DOHH2 (cell line): ENCODE measurements around the gene RASL12.

ENCODE experiments used
- H3F3A ChIP-seq: fragments of 200-600 bp; sonication (generic), shearing (Covaris generic); 2 replicates; pipeline ENCODE4 v1.6.0; 2016; ENCODE audit warnings: antibody characterized with exemption, mild to moderate bottlenecking; ENCODE audit not compliant: control insufficient read depth, insufficient read depth
- H3K27ac ChIP-seq: fragments of 200-600 bp; sonication (generic); 2 replicates; pipeline ENCODE4 v1.5.1; 2014; ENCODE audit warnings: low read depth, mild to moderate bottlenecking, low read length, moderate library complexity
- H3K27me3 ChIP-seq: fragments of 200-600 bp; sonication (generic); 2 replicates; pipeline ENCODE4 v1.6.1; 2014; ENCODE audit warnings: mild to moderate bottlenecking, low read length, mixed read lengths; ENCODE audit not compliant: control insufficient read depth
- H3K36me3 ChIP-seq: fragments of 200-600 bp; sonication (generic); 2 replicates; pipeline ENCODE4 v1.6.1; 2014; ENCODE audit warnings: mild to moderate bottlenecking, low read length, moderate library complexity, mixed read lengths; ENCODE audit not compliant: control insufficient read depth
- H3K4me1 ChIP-seq: fragments of 200-600 bp; sonication (generic); 2 replicates; pipeline ENCODE4 v1.6.1; 2014; ENCODE audit warnings: mild to moderate bottlenecking, low read length, mixed read lengths; ENCODE audit not compliant: control insufficient read depth
- H3K4me2 ChIP-seq: fragments of 200-600 bp; sonication (generic); 2 replicates; pipeline ENCODE4 v1.6.0; 2014; ENCODE audit warnings: mild to moderate bottlenecking, low read length, moderate library complexity
- H3K4me3 ChIP-seq: fragments of 200-600 bp; sonication (generic); 2 replicates; pipeline ENCODE4 v1.5.1; 2014; ENCODE audit warnings: mild to moderate bottlenecking, low read length, mixed read lengths
- H3K79me2 ChIP-seq: fragments of 200-600 bp; sonication (generic); 2 replicates; pipeline ENCODE4 v1.6.1; 2014; ENCODE audit warnings: mild to moderate bottlenecking, low read length, mixed read lengths; ENCODE audit not compliant: control insufficient read depth
- H3K9me2 ChIP-seq: fragments of 200-600 bp; sonication (generic); replicated peaks from 2 replicates; pipeline ENCODE4 v1.6.1; 2014; ENCODE audit warnings: mild to moderate bottlenecking, low read length, mixed read lengths; ENCODE audit not compliant: control insufficient read depth
- H3K9me3 ChIP-seq: fragments of 200-600 bp; sonication (generic); 2 replicates; pipeline ENCODE4 v1.6.1; 2014; ENCODE audit warnings: antibody characterized with exemption, low read length, mixed read lengths; ENCODE audit not compliant: control insufficient read depth, insufficient read depth
- H4K20me1 ChIP-seq: fragments of 200-600 bp; sonication (generic); 2 replicates; pipeline ENCODE4 v1.6.0; 2014; ENCODE audit warnings: low read depth, mild to moderate bottlenecking, antibody characterized with exemption, low read length, moderate library complexity; ENCODE audit not compliant: control insufficient read depth, insufficient read depth
- EZH2phosphoT487 ChIP-seq: fragments of 200-600 bp; sonication (generic); IDR thresholded peaks from 2 replicates; pipeline ENCODE4 v1.6.1; 2017; ENCODE audit warnings: borderline replicate concordance, mild to moderate bottlenecking, antibody characterized with exemption, low read length, moderate library complexity, mixed read lengths
- TF ChIP-seq, protein P1 (sequence below): fragments of 200-600 bp; sonication (generic); IDR thresholded peaks from one replicate; pipeline ENCODE4 v1.5.1; 2014; ENCODE audit warnings: antibody characterized with exemption, mild to moderate bottlenecking, low read depth, low read length; ENCODE audit not compliant: poor library complexity, severe bottlenecking

RASL12 gene

DNA sequence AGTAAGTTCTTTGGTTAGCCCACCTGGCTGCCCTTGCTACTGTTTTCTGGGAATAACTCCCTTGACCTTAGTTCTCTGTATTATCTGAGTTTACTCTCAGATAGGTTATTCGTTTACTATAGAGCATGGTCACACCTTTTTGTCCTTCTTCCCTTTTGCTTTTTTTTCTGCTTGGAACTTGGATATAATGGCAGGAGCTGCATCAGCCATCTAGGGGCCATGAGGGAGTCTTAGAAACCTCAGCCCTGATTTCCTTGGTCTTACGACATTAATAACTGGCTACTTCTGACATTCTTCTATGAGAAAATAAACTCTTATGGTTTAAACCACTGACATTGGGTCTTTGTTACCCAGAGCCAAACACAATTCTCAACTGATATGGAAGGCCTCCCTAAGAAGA is 26.0 kb downstream of the RASL12 start:
- no peak overlapping the region for H3K4me3 ChIP-seq

GRCh38 chr15:65040461-65040860 is 27.3 kb downstream of the RASL12 start:
- Histone ChIP-seq H3K4me1 (no peaks in the 10 kb centered on the region), H3F3A (no peaks in the 10 kb centered on the region), H3K4me2 (no peak overlapping the region), H3K27ac (no peak overlapping the region), H3K9me2 (no peaks in the 10 kb centered on the region), H3K9me3 (no peaks in the 10 kb centered on the region), H3K4me3 (no peak overlapping the region), H3K36me3 (no peaks in the 10 kb centered on the region), H4K20me1 (no peaks in the 10 kb centered on the region), H3K27me3 (peaks cover 9% of the 10 kb centered on the region), H3K79me2 (no peaks in the 10 kb centered on the region)
- TF ChIP-seq, protein P1, sequence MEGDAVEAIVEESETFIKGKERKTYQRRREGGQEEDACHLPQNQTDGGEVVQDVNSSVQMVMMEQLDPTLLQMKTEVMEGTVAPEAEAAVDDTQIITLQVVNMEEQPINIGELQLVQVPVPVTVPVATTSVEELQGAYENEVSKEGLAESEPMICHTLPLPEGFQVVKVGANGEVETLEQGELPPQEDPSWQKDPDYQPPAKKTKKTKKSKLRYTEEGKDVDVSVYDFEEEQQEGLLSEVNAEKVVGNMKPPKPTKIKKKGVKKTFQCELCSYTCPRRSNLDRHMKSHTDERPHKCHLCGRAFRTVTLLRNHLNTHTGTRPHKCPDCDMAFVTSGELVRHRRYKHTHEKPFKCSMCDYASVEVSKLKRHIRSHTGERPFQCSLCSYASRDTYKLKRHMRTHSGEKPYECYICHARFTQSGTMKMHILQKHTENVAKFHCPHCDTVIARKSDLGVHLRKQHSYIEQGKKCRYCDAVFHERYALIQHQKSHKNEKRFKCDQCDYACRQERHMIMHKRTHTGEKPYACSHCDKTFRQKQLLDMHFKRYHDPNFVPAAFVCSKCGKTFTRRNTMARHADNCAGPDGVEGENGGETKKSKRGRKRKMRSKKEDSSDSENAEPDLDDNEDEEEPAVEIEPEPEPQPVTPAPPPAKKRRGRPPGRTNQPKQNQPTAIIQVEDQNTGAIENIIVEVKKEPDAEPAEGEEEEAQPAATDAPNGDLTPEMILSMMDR = no peak

More for the DNA sequence above, 26.0 kb downstream of the RASL12 start:
- Histone ChIP-seq H3K9me2 (no peaks in the 10 kb centered on the region), H3K9me3 (no peaks in the 10 kb centered on the region), H3F3A (no peaks in the 10 kb centered on the region), H3K79me2 (no peaks in the 10 kb centered on the region), H3K36me3 (no peaks in the 10 kb centered on the region), H3K27me3 (peaks cover 9% of the 10 kb centered on the region), H3K4me2 (no peak overlapping the region), H4K20me1 (no peaks in the 10 kb centered on the region), H3K4me1 (no peaks in the 10 kb centered on the region), H3K27ac (no peak overlapping the region)
- no peak for TF ChIP-seq EZH2phosphoT487
- TF ChIP-seq, protein P1 = no peak

GRCh38 chr15:65038836-65039235 is 29.0 kb downstream of the RASL12 start:
- Histone ChIP-seq H3K4me3 (no peak overlapping the region), H3F3A (no peaks in the 10 kb centered on the region), H3K79me2 (no peaks in the 10 kb centered on the region), H3K27me3 (peaks cover 9% of the 10 kb centered on the region), H3K4me1 (peaks cover 3% of the 10 kb centered on the region; the same call in 1 of the 2 replicates), H4K20me1 (no peaks in the 10 kb centered on the region), H3K4me2 (no peak overlapping the region), H3K27ac (no peak overlapping the region), H3K9me3 (no peaks in the 10 kb centered on the region), H3K9me2 (no peaks in the 10 kb centered on the region), H3K36me3 (no peaks in the 10 kb centered on the region)
- TF ChIP-seq, protein P1 = no peak
- no peak for TF ChIP-seq EZH2phosphoT487

DNA sequence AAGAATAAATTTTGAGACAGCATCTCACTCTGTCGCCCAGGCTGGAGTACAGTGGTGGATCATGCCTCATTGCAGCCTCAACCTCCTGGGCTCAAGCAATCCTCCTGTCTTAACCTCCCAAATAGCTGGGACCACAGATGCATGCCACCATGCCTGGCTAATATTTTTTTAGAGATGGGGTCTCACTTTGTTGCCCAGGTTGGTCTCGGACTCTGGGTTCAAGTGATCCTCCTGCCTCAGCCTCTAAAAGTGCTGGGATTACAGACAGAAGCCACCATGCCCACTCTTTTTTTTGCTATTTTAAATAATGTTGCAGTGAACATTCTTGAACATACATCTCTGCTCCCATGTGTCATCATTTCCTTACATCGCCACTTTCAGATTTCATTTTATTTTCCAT is 29.4 kb downstream of the RASL12 start:
- no peaks in the 10 kb centered on the region for H4K20me1 ChIP-seq
- H3K27ac ChIP-seq = no peak overlapping the region
- no peak overlapping the region for H3K4me3 ChIP-seq
- peaks cover 7% of the 10 kb centered on the region for H3K4me1 ChIP-seq
- peaks cover 9% of the 10 kb centered on the region for H3K27me3 ChIP-seq
- no peaks in the 10 kb centered on the region for H3K9me2 ChIP-seq
- H3K4me2 ChIP-seq = no peak overlapping the region
- H3K9me3 ChIP-seq = no peaks in the 10 kb centered on the region
- no peaks in the 10 kb centered on the region for H3F3A ChIP-seq
- H3K36me3 ChIP-seq = no peaks in the 10 kb centered on the region
- TF ChIP-seq, protein P1 = no peak
- no peak for TF ChIP-seq EZH2phosphoT487
- H3K79me2 ChIP-seq = no peaks in the 10 kb centered on the region
